Kidney capillary endothelial cell (primary cell): Measurements from ENCODE around the gene GDPD5.

Source experiments
- DNase-seq: peaks from one replicate; pipeline ENCODE4 v3.0.0-alpha.2; 2018; ENCODE audit warnings: low spot score

The GDPD5 gene

DNA sequence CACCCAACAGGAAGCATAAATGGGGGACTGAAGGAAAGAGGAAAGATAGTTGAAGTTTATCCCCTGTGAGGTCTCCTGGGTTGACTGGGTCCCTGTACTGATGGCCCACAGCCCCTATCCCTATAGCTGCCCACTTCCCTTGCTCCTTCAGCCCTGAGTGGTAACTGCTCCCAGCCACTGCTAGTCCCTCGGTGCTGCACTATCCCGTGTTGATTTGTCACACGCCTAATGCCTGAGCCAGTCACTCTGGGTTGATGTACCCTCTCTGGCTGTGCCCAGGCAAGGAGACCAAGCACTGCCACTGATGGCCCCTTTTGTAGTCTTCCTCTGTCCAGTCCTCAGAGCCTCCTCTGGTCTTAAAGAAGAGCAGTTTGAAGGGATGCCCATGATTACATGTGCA is 9.6 kb downstream of the GDPD5 start:
- no peak for DNase-seq

DNA sequence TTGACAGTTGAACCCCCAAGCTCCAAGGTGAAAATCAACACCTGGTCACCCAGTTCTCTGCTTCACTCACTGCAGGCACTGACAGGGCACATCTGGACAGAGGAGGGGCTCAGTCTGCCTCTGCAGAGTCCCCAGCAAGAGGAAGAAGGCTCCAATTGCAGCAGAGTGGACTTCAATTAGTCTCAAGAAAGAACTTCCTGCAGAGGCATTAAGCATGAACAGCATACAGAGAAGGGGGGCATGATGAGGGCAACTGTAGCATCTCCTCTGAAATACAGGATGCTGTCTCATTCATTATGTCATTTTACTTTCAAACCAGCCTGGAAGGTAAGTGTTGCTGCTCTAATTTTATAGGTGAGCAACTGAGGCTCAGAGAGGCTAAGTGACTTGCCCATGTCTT is 11.1 kb downstream of the GDPD5 start:
- no peak for DNase-seq

DNA sequence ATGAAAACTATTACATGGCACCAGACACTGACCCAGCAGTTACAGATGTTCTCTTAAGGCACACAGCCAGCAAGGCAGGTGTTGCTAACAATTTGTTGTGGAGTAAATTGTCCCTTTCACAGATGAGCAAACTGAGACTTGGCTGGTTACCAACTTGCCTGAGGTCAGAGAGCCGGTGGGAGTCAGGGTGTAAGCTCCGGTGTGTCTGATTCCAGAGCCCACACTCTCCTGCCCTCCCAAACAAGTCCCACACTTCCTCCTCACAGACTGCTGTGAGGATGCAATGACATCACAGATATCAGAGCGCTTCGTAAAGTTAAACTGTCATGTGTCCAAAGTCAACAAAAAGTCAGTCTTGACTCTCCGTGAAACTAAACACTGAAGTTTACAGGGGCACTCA is 12.5 kb downstream of the GDPD5 start:
- no peak for DNase-seq

DNA sequence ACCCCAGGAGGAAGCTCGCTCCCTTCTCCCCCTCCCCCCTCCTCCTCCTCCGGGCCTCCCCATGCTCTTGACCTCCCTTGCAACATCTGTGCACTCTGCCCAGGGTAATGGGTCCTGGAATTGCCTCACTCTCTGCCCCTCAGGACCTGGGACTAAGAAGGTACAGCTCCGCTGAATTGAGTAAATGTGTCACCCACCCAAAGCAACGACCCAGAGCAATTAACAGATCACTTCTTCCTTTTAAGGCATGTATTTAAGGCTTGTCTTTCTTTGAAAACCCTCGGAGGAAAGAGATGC is 15.1 kb downstream of the GDPD5 start:
- DNase-seq: no peak

DNA sequence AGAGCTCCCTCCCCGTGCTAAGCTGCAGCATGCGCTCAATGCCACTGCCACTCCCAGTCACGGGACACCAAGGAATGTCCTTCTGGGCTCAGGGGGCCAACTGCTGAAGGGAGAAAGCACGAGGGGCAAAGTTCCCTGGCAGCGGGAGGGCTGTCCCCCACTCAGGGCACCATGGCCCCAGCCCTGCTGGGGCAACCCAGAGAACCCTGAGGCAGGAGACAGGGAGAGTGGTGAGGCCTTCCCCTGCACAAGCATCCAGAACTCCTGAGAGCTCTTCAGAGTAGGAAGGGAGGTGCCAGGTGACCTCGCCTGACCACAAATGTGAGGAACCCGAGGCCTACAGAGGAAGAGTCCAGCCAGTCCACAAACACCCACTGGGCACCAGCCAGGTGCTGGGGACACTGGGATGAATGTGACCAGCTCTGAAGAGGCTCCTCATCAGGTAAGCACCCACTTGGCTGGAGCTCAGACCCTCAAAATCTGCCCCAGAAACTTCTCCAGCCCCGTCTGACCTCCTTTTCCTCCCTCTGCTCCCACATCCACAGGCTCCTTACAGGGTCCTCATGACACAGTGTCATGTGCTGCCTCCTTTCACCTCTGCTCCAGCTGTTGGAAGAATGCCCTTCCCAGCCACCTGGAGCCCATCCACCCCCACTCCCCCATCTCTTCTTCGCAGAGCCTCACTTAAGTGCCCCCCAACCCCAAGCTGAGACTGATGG is 15.6 kb downstream of the GDPD5 start:
- no peak for DNase-seq

DNA sequence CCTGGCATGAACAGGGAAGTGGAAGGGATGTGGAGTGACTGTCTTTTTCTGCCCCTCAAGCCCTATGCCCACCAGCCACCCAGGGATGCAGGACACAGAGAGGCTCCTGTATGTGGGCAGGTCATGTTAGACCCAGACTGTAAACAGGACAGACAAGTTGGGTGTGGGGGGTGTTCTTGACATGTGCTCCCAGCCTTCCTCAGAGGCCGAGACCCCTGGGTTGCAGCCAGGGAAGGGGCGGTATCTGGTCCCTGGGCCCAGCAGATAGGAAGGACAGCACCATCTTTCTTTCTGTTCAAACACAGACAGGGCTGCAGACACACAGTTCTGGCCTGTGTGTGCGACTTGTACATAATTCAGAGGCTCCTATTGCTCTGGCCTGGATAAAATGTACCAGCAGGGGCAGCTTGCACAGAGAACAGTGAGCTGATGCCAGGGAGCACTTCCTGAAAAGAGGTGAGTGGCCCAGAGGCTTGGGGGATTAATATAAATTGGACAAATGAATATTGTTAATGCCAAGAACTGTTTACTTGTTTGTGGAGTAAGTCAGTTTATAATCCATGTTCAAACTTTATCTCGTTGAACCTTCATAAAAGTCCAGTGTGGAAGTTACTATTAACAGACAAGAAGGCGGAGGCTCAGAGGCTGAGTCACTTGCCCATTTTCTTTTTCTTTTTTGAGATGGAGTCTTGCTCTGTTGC is 16.6 kb downstream of the GDPD5 start:
- no peak for DNase-seq

DNA sequence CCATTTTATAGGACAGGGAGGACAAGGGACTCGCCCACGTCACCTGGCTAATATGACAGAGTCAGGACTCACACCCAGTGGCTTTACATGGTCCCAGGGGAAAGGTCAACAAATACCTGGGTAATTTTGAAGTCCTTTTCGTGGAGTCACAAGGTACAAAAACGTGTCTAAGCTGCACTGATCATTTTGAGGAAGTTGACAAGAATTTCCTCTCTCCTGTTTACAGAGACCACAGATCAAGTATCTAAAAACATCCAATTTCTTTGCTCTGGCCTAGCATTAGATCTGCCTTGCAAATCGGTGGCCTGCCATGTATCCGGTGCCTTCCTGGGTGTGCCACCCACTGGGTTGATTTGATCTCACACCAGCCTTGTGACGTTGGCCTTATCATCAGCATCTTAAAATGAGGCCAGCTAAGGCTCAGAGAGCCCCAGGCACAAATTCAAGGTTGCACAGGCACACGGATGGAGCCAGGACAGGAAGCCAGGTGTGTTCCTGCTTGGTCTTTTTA is 17.6 kb downstream of the GDPD5 start:
- DNase-seq: no peak

DNA sequence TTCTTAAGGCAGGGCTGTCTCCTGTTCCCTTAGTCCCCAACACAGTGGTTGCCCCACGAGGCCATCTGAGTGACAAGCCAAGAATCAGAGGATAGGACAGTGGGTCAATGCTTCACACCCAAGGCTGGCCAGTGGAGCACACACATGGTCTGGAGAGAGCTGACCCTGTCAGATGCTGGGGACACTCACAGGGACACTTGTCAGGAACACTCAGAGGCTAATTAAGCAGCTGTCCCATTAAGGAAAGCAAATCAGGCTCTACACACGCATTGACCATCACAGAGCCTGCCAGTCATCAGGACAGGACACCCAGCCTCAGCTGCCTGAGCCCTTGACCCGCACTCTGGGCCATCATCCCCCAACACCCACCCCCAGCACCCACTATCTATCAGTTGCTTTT is 18.2 kb downstream of the GDPD5 start:
- no peak for DNase-seq

DNA sequence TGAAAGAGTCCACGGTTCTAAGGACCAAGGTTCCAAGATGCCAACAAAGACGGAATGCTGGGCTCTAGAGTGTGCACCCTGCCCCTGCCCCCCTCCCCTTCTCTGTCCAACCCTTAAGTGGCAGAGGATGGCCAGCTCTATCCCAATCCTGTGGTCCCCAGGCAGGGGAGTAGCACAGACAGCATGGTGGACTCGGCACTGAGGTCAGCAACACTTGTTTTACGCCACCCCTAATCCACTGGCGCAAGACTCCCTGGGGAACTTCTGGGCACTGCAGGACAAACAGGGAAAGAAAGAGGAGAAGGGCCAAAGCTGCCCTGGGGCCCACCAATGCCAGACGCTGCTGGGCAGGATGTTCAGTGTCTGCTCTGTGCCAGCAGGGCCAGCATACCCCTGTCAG is 18.9 kb downstream of the GDPD5 start:
- no peak for DNase-seq

DNA sequence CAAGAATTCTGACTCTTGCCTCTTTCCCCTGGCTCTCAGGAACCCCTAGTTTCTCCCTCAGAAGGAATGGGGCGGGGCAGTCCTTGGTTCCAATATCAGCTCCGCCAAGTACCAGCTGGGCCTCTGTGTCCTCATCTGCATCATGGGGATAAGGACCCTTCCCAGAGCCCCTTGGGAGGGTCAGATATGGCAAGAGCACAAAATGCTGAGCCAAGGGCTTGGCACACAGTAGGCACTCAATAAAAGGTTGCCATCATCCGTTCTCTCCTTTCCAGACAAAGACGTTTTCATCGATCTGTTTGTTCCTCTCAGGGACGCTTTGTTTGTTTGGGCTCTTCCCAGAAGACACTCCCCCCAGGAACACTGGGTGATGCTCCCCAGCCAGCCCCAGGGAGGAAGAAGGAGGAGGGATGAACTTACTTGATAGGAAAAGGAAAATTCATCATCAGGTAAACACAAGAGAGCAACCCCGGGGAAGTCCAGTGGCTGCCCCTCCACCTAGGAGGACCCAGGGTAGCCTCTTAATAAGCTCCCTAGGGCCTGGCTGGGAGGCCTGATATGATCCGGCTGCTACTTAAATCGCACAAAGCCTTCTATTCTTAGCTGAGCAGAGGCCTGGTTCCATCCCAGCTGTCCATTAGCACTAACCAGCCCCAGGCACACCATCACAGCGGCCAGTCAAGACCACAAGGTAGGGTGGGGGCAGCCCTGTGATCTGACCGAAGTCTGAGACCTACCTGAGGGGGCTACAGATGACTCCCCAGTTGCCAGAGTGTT is 19.6 kb downstream of the GDPD5 start:
- DNase-seq: no peak

DNA sequence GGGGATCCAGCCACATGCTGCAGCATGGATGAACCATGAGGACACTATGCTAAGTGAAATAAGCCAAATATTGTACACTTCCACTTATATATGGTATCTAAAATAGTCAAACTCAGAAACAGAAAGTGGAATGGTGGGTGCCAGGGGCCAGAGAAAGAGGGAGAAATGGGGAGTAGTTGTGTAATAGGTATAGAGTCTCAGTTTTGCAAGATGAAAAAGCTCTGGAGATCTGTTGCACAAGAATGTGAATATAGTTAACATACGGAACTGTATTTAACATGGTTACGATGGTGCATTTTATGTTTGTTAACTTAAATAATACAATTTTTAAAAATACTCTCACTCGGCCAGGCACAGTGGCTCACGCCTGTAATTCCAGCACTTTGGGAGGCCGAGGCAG is 21.2 kb downstream of the GDPD5 start:
- no peak for DNase-seq

DNA sequence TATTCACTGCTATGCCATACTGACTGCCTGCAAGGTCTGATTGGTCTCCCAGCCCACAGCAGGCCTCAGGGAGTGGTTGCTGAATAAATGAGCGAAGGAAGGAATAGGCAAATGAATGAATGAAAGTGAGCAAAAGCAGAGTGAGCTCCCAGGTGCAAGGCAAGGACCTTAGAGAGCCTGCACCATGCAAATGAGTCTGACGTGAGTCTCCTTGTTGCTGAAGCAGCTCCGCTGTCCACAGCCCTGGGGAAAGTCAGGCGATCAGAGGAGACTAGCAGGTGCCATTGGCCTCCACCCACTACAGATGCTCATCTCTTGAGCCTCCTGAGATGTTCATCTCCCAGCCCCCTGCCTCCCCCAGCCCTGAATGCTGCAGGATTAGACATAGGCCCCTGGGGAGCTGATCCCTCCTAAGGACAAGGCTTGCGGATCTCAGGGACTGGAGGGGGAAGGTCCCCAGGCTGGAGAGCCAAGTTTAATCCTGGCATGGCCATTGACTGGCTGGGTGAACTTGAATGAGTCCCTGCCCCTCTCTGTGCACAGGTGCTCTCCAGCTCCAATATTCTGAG is 22.1 kb downstream of the GDPD5 start:
- no peak for DNase-seq

DNA sequence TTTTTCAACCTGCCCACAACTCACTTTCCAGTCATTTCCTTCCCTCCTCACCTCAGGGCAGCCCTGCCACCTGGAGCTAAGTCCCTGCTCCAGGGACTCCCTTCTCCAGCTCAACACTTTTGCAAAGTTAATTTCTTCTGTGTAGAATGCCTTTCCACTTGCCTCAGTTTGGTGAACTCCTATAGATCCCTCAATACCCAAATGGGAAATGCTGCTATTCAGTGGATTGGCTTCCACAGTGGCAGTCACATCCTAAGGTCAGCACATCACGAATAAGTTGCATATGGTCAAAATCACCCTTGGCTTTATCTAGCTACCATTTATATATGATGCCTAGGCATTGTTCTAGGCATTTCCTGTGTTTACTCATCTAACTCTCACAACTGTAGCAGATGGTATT is 23.6 kb downstream of the GDPD5 start:
- peak; percentile 59 for DNase-seq

DNA sequence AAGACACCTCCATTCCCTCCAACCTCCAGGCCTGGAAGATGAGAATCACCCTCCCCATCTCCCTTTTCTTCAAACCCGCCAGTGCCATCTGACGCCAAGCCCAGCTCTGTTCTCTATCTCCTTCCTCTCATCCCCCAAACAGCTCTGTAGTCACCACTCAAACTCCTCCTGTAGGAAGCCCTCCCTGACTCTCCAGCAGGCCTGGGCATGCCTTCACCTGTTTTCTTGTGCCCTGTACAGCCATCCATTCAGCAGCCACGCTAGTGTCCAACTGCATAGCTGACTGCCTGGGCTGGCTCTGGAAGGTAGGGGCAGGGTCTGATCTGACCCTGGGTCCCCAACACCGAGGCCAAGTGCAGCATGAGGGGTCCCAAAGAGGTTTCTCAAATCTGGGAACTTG is 25.0 kb downstream of the GDPD5 start:
- no peak for DNase-seq

DNA sequence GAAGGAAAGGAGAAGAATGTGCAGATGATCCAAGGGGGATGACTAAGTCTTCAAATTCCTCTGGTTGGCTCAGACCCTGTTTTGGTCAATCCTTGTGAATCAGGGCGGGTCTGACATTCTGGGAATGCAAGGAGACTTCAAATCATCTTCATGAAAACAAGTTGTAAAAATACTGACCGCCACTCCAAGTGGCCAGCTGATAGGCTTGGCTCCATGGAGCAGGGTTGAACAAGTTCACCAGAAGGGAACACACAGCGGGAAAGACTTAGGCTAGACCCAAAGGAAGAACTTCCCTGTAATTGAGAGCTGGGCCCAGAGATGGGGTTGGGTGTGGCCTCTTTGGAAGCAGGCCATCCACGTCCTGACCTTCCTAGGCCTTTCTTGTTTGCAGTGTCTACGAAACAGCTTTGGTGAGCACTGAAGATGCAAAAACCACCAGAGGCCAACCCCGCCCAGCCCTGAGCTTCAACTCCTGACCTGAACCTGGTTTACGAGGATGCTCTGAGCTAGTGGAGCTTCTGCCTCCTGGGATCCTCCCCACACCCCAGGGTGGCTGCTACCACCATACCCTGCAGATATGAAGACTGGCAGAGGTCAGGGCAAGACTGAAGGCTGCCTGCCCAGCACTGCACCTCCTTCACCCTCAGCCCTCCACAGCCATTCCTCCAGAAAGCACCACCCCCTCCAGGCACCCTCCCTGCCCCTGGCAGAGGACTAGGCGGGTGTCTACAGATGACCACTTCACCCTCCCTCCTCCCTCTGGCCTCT is 26.1 kb downstream of the GDPD5 start:
- DNase-seq: no peak

DNA sequence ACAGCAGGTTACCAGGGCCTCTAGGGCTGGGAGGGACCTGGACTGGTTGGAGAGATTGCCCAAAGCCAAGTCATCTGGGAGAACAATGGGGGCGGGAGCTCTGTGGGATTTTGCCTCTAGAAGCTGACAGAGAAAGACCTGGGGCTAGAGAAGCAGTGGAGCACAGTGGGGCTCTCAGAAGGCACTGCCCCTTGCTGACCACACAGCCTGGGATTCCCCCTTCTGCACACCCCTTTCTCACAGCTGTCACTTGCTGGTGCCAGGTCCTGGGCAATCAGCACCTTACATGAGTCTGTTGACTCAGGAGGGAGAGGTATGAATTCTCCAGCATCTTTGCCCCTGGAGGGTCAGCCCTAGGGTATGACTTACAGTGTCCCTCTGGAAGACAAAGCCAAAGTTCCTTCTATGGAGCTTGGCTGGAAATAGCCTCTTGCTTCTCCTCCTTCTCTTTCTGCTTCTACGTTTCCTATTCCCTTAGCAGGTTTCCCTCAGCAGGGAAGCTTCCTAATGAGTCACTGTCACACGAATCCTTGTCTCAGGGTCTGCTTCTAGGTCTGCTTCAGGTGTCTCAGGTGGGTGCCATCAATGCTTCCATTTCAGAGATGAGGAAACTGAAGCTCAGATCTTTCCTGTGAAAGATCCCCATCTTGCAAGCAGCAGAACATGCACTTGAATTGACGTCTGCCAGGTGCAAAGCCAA is 27.0 kb downstream of the GDPD5 start:
- DNase-seq: no peak

DNA sequence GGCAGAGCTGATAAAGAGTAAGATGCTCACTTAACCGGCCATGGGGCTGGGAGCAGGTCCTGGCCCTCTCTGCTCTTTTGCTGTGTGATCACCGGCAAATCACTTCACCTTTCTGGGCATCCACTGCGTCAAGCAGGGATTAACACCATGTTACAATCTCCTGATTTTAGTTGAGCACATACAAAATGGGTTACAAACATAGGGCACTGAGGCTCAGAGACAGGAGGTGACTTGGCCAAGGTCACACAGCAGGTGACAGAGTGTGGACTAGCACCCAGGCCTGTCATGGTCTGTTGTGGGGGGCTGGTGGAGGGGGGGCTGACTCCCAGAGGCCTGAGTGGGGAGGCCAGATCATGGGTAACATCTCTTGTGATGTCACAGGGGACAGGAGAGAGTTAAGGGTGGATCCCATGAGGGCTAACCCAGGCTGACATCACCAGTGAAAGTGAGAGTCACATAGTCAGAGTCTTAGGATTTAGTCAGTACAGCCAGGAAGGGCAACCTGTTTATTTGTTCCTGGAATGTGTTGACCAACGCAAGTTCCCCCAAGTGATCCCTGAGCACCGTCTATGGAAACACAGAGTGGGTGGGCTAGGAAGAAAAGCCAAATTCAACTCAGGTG is 27.8 kb downstream of the GDPD5 start:
- DNase-seq: no peak

DNA sequence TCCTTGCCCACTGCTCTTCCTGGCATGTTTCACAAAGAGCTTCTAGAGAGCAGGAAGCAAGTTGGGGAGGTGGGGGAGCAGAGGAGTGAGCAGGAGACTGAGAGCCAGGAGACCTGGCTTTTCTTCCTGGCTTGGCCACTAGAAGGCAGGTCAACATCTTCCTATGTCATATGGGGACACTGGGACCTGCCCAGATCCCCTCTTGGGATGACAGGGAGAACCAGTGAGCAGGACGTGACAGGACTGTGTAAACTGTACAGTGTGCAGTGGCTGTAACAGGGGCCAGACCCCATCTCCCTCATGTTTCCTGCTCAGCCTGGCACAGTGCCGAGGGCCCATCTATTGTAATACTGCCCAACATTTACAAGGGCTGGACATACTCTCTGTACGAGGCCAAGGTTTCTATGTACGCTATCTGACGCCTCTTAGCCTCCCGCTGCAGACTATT is 29.4 kb downstream of the GDPD5 start:
- DNase-seq: peak; percentile 43

DNA sequence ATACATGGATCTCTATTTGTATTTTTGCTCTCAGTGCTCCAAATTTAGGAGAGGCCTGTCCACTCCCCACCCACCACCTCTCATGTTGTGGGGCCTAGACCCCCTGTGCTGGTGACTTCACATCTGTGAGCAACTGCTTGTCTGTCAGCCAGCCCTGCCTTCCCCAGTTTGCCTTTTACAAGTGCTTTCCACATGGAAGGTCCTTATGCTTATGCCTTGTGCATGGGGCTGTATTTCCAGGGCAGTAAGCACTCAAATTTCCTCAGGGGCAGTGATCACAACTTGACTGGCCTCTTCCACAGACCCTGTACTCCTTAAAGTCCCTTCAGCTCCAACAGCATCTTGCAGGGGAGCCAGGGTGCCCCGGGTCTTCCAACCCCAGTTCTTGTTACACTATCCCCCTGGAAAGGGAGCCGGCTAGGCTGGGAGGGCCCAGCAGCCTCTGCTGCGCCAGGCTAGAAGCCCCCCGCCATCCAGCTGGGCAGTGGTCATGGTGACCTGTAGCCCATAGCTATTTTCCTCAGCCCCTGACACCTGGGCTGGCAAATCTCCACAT is 29.9 kb downstream of the GDPD5 start:
- no peak for DNase-seq

DNA sequence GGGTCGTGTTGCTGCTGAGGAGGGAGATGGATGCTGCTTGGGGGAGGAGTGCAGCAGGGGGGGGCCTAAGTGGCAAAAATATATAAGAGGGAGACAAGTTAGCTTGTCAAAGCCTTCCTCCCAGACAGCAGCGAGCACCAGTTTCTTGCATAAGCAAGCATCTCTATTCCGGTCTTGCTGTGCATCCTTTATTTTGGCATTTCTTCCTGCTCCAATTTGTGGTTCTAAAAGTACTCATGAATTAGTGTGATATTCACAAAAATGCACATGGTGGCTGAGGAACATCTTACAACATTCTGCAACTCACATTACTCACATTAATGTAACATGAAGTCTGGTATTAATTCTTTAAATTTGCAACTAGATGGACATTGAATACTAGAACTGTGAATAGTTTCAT is 32.1 kb downstream of the GDPD5 start:
- no peak for DNase-seq
